Activated T-cell treated with anti-CD3 and anti-CD28 coated beads, Interleukin-2, amount 50 U/mL, for 4 hours (primary cell): ENCODE measurements around the gene SNTG2. TPM values are rescaled to one million over a fixed set of nuclear protein-coding genes. Genes with fewer than 3 reads are reported as not detected.
A peak's percentile ranks its signal among the peaks of the same experiment; 100 is the strongest.

Experiments
- ATAC-seq, 2 donors: fragments of 200-7000 bp; cut with Tn5 transposase; one replicate each; pipeline ENCODE4 v1.10.0; 2021
- DNase-seq: peaks from one replicate; pipeline ENCODE4 v3.0.0-alpha.2; 2020
- H3K27me3 Mint-ChIP-seq: one replicate; pipeline ENCODE4 v1.8.0; 2021; ENCODE audit warnings: low read depth, mixed read lengths
- H3K36me3 Mint-ChIP-seq: one replicate; pipeline ENCODE4 v1.8.0; 2022; ENCODE audit warnings: mixed read lengths; ENCODE audit not compliant: insufficient read depth
- H3K4me1 Mint-ChIP-seq: one replicate; pipeline ENCODE4 v1.8.0; 2021; ENCODE audit warnings: low read depth, mixed read lengths
- H3K4me3 Mint-ChIP-seq: one replicate; pipeline ENCODE4 v1.8.0; 2021; ENCODE audit warnings: mild to moderate bottlenecking, moderate library complexity, mixed read lengths
- H3K9me3 Mint-ChIP-seq: one replicate; pipeline ENCODE4 v1.8.0; 2021; ENCODE audit warnings: mixed read lengths
- total RNA-seq, 3 donors: library from RNA; stranded (reverse); gene quantifications; one replicate each; pipeline ENCODE4 v1.2.1, GENCODE V29; 2021

SNTG2 gene
- total RNA-seq, 3 donors from 2014 or later, result 0.22 to 1.0 (median 0.98) TPM

GRCh38 chr2:938181-939005 is 12.3 kb upstream of the SNTG2 start:
- Mint-ChIP-seq H3K4me1 (no peaks in the 10 kb centered on the region), H3K4me3 (no peak overlapping the region), H3K9me3 (no peaks in the 10 kb centered on the region), H3K27me3 (no peaks in the 10 kb centered on the region), H3K36me3 (no peaks in the 10 kb centered on the region)
- ATAC-seq, result no peak
- DNase-seq, result no peak

- Mint-ChIP-seq H3K36me3 (no peaks in the 10 kb centered on the region), H3K27me3 (peaks cover 2% of the 10 kb centered on the region), H3K9me3 (peaks cover 3% of the 10 kb centered on the region), H3K4me3 (no peak overlapping the region), H3K4me1 (no peaks in the 10 kb centered on the region)
- DNase-seq (no peak), ATAC-seq (no peak)
Observed at GRCh38 chr2:939936-940601, 10.6 kb upstream of the SNTG2 start.

GRCh38 chr2:941871-942270 is 8.8 kb upstream of the SNTG2 start:
- H3K27me3 Mint-ChIP-seq, result peaks cover 2% of the 10 kb centered on the region
- H3K36me3 Mint-ChIP-seq, result no peaks in the 10 kb centered on the region
- H3K4me3 Mint-ChIP-seq, result no peak overlapping the region
- ATAC-seq (no peak), DNase-seq (no peak)
- peaks cover 14% of the 10 kb centered on the region for H3K4me1 Mint-ChIP-seq
- peaks cover 3% of the 10 kb centered on the region for H3K9me3 Mint-ChIP-seq

- ATAC-seq, result no peak
- Mint-ChIP-seq H3K4me3 (no peak overlapping the region), H3K9me3 (peaks cover 3% of the 10 kb centered on the region), H3K36me3 (no peaks in the 10 kb centered on the region), H3K27me3 (peaks cover 2% of the 10 kb centered on the region), H3K4me1 (peaks cover 16% of the 10 kb centered on the region)
- DNase-seq, result no peak
Observed at GRCh38 chr2:942775-943460, 7.7 kb upstream of the SNTG2 start.

- Mint-ChIP-seq H3K36me3 (no peaks in the 10 kb centered on the region), H3K4me1 (peaks cover 16% of the 10 kb centered on the region), H3K4me3 (no peak overlapping the region), H3K9me3 (peaks cover 3% of the 10 kb centered on the region), H3K27me3 (peaks cover 2% of the 10 kb centered on the region)
- DNase-seq (no peak), ATAC-seq (no peak)
Observed at GRCh38 chr2:943461-943797, 7.2 kb upstream of the SNTG2 start.

GRCh38 chr2:943821-944220 is 6.8 kb upstream of the SNTG2 start:
- DNase-seq (no peak), ATAC-seq (no peak)
- Mint-ChIP-seq H3K27me3 (peaks cover 5% of the 10 kb centered on the region), H3K36me3 (no peaks in the 10 kb centered on the region), H3K4me3 (no peak overlapping the region), H3K9me3 (peaks cover 3% of the 10 kb centered on the region), H3K4me1 (peaks cover 16% of the 10 kb centered on the region)

GRCh38 chr2:944693-945092 is 6.0 kb upstream of the SNTG2 start:
- peaks cover 21% of the 10 kb centered on the region for H3K4me1 Mint-ChIP-seq
- H3K9me3 Mint-ChIP-seq, result peaks cover 3% of the 10 kb centered on the region
- H3K27me3 Mint-ChIP-seq, result peaks cover 14% of the 10 kb centered on the region
- no peaks in the 10 kb centered on the region for H3K36me3 Mint-ChIP-seq
- DNase-seq (no peak), ATAC-seq (no peak)
- H3K4me3 Mint-ChIP-seq, result no peak overlapping the region

- DNase-seq (no peak), ATAC-seq (no peak)
- peaks cover 15% of the 10 kb centered on the region for H3K27me3 Mint-ChIP-seq
- H3K36me3 Mint-ChIP-seq, result no peaks in the 10 kb centered on the region
- peaks cover 22% of the 10 kb centered on the region for H3K4me1 Mint-ChIP-seq
- no peak overlapping the region for H3K4me3 Mint-ChIP-seq
- peaks cover 3% of the 10 kb centered on the region for H3K9me3 Mint-ChIP-seq
Observed at GRCh38 chr2:945104-945503, 5.5 kb upstream of the SNTG2 start.

- Mint-ChIP-seq H3K9me3 (peaks cover 3% of the 10 kb centered on the region), H3K27me3 (peaks cover 17% of the 10 kb centered on the region), H3K4me1 (peaks cover 22% of the 10 kb centered on the region), H3K36me3 (no peaks in the 10 kb centered on the region), H3K4me3 (peak overlapping the region; percentile 20)
- ATAC-seq (peak; percentile 31 to 35), DNase-seq (no peak)
Observed at GRCh38 chr2:946073-946948, 4.3 kb upstream of the SNTG2 start.

- peak overlapping the region; percentile 78 for H3K4me3 Mint-ChIP-seq
- H3K36me3 Mint-ChIP-seq, result no peaks in the 10 kb centered on the region
- H3K4me1 Mint-ChIP-seq, result peaks cover 26% of the 10 kb centered on the region
- peaks cover 35% of the 10 kb centered on the region for H3K27me3 Mint-ChIP-seq
- DNase-seq, result no peak
- H3K9me3 Mint-ChIP-seq, result peaks cover 3% of the 10 kb centered on the region
- peak in 1 of 2 donors; percentile 22 for ATAC-seq
Observed at GRCh38 chr2:949384-950079, 1.1 kb upstream of the SNTG2 start.

- Mint-ChIP-seq H3K9me3 (no peaks in the 10 kb centered on the region), H3K27me3 (peaks cover 33% of the 10 kb centered on the region), H3K36me3 (no peaks in the 10 kb centered on the region), H3K4me3 (peak overlapping the region; percentile 73), H3K4me1 (peaks cover 16% of the 10 kb centered on the region)
- DNase-seq (no peak), ATAC-seq (no peak)
Observed at GRCh38 chr2:951224-952006, 766 bp downstream of the SNTG2 start.

- H3K27me3 Mint-ChIP-seq, result peaks cover 33% of the 10 kb centered on the region
- H3K36me3 Mint-ChIP-seq, result no peaks in the 10 kb centered on the region
- peaks cover 11% of the 10 kb centered on the region for H3K4me1 Mint-ChIP-seq
- H3K9me3 Mint-ChIP-seq, result no peaks in the 10 kb centered on the region
- H3K4me3 Mint-ChIP-seq, result no peak overlapping the region
- ATAC-seq (no peak), DNase-seq (no peak)
Observed at GRCh38 chr2:953408-953807, 2.8 kb downstream of the SNTG2 start.
